DMS53 treated with DMSO at 0.1 percent for 48 hours (cell line): Measurements from ENCODE around the gene BMI1.

Experiments used
- DNase-seq: peaks from one replicate; lab custom pipeline; 2025; ENCODE audit not compliant: unreplicated experiment; lab: John Stamatoyannopoulos, UW

BMI1 gene

GRCh38 chr10:22366435-22366703 is 45.5 kb downstream of the BMI1 start:
- no peak for DNase-seq

GRCh38 chr10:22366771-22367170 is 45.9 kb downstream of the BMI1 start:
- no peak for DNase-seq

- no peak for DNase-seq
Measured at GRCh38 chr10:22367471-22367870, 46.6 kb downstream of the BMI1 start.

GRCh38 chr10:22368402-22368801 is 47.5 kb downstream of the BMI1 start:
- DNase-seq = no peak

- DNase-seq = no peak
Measured at GRCh38 chr10:22368981-22369380, 48.1 kb downstream of the BMI1 start.

GRCh38 chr10:22369434-22370072 is 48.7 kb downstream of the BMI1 start:
- peak; percentile 34 for DNase-seq

GRCh38 chr10:22370320-22370719 is 49.4 kb downstream of the BMI1 start:
- no peak for DNase-seq

- DNase-seq = no peak
Measured at GRCh38 chr10:22372298-22372697, 51.4 kb downstream of the BMI1 start.

GRCh38 chr10:22372917-22373316 is 52.0 kb downstream of the BMI1 start:
- DNase-seq = no peak

GRCh38 chr10:22374489-22375126 is 53.7 kb downstream of the BMI1 start:
- no peak for DNase-seq

GRCh38 chr10:22379059-22379458 is 58.2 kb downstream of the BMI1 start:
- DNase-seq = no peak
